ENCODE measurements around the gene RANBP1.

The RANBP1 gene

GRCh38 chr22:20095521-20095920 is 20.4 kb upstream of the RANBP1 start:
- H3K9ac ChIP-seq = no peak overlapping the region
- H3K36me3 ChIP-seq (ENCODE audit: control insufficient read depth, insufficient read depth, low read length) = no peaks in the 10 kb centered on the region
- no peak for TF ChIP-seq CTCF (IDR thresholded peaks at IDR 0.05)
- no peak overlapping the region for H3K4me2 ChIP-seq (ENCODE audit: low read length)
- H3K9me3 ChIP-seq (ENCODE audit: control insufficient read depth, low read length) = no peaks in the 10 kb centered on the region
- H3K4me3 ChIP-seq (ENCODE audit: low read depth, low read length) = no peak overlapping the region
- no peaks in the 10 kb centered on the region for H3K4me1 ChIP-seq
- no peaks in the 10 kb centered on the region for H3K79me2 ChIP-seq
- no peak overlapping the region for H2AFZ ChIP-seq
- no peaks in the 10 kb centered on the region for H3K27me3 ChIP-seq (ENCODE audit: control insufficient read depth, insufficient read depth, low read length)
- H3K27ac ChIP-seq = no peak overlapping the region

- no peak overlapping the region for H3K4me3 ChIP-seq (ENCODE audit: low read depth, low read length)
- no peak overlapping the region for H3K27ac ChIP-seq
- no peak for TF ChIP-seq CTCF (IDR thresholded peaks at IDR 0.05)
- H3K36me3 ChIP-seq (ENCODE audit: control insufficient read depth, insufficient read depth, low read length) = no peaks in the 10 kb centered on the region
- H3K27me3 ChIP-seq (ENCODE audit: control insufficient read depth, insufficient read depth, low read length) = no peaks in the 10 kb centered on the region
- H3K9ac ChIP-seq = no peak overlapping the region
- H2AFZ ChIP-seq = no peak overlapping the region
- no peak overlapping the region for H3K4me2 ChIP-seq (ENCODE audit: low read length)
- no peaks in the 10 kb centered on the region for H3K9me3 ChIP-seq (ENCODE audit: control insufficient read depth, low read length)
- H3K4me1 ChIP-seq = no peaks in the 10 kb centered on the region
- no peaks in the 10 kb centered on the region for H3K79me2 ChIP-seq
Observed at GRCh38 chr22:20096574-20097420, 19.1 kb upstream of the RANBP1 start.

- no peak for TF ChIP-seq CTCF (IDR thresholded peaks at IDR 0.05)
- Histone ChIP-seq H3K9ac (no peak overlapping the region), H3K36me3 (ENCODE audit: control insufficient read depth, insufficient read depth, low read length) (no peaks in the 10 kb centered on the region), H3K79me2 (no peaks in the 10 kb centered on the region), H3K4me1 (no peaks in the 10 kb centered on the region), H3K9me3 (ENCODE audit: control insufficient read depth, low read length) (no peaks in the 10 kb centered on the region), H3K4me3 (ENCODE audit: low read depth, low read length) (no peak overlapping the region), H3K4me2 (ENCODE audit: low read length) (no peak overlapping the region), H3K27ac (no peak overlapping the region), H3K27me3 (ENCODE audit: control insufficient read depth, insufficient read depth, low read length) (no peaks in the 10 kb centered on the region), H2AFZ (no peak overlapping the region)
Observed at GRCh38 chr22:20099099-20099711, 16.7 kb upstream of the RANBP1 start.

- Histone ChIP-seq H3K36me3 (ENCODE audit: control insufficient read depth, insufficient read depth, low read length) (no peaks in the 10 kb centered on the region), H3K27ac (no peak overlapping the region), H3K79me2 (no peaks in the 10 kb centered on the region), H3K4me2 (ENCODE audit: low read length) (no peak overlapping the region), H3K27me3 (ENCODE audit: control insufficient read depth, insufficient read depth, low read length) (no peaks in the 10 kb centered on the region), H3K4me3 (ENCODE audit: low read depth, low read length) (no peak overlapping the region), H2AFZ (no peak overlapping the region), H3K4me1 (no peaks in the 10 kb centered on the region), H3K9ac (no peak overlapping the region), H3K9me3 (ENCODE audit: control insufficient read depth, low read length) (no peaks in the 10 kb centered on the region)
- TF ChIP-seq CTCF (IDR thresholded peaks at IDR 0.05) = no peak
Observed at GRCh38 chr22:20101638-20102037, 14.3 kb upstream of the RANBP1 start.

All from parathyroid adenoma (tissue), 2 donors.